ENCODE results near the gene IKZF1. TPM values are rescaled to one million over a fixed set of nuclear protein-coding genes. Genes with fewer than 3 reads are reported as not detected.

IKZF1 gene
- total RNA-seq, 8 experiments from 2014 or later = 0.09 to 1.5 (median 0.43) TPM; not detected in 1

- WGBS, 10 experiments = 0 to 89% (median 83%) methylated on average over 2 to 4 of the region's 6 CpGs; no CpG with 5 or more reads in 7 of the 10 experiments
- no peak for ATAC-seq (replicated peaks in 6 of 8)
- no peak overlapping the region for H3K27ac ChIP-seq
- no peaks in the 10 kb centered on the region for H3K4me1 ChIP-seq (replicated peaks in 1 of 2)
- no peak overlapping the region for H3K4me3 ChIP-seq
- in situ Hi-C loops (cut with MboI; ENCODE audit: low pct_unique_long_range_greater_than_20kb in 2 of 9, low sequenced_read_pairs in 9 of 9, unreplicated experiment in 9 of 9) = loop anchor here in 3 of 9 experiments (25.0 kb wide), 2 partner anchors 199 to 249 kb away; no protein-coding TSS in a partner anchor
Measured at GRCh38 chr7:50411332-50411731, 106.8 kb downstream of the IKZF1 start.

- no peak overlapping the region for H3K27ac ChIP-seq
- in situ Hi-C loops (cut with MboI; ENCODE audit: low pct_unique_long_range_greater_than_20kb in 2 of 9, low sequenced_read_pairs in 9 of 9, unreplicated experiment in 9 of 9) = loop anchor here in 3 of 9 experiments (25.0 kb wide), 2 partner anchors 201 to 251 kb away; no protein-coding TSS in a partner anchor
- no peaks in the 10 kb centered on the region for H3K4me1 ChIP-seq (replicated peaks in 1 of 2)
- ATAC-seq (replicated peaks in 6 of 8) = no peak
- no peak overlapping the region for H3K4me3 ChIP-seq
- 0 to 80% (median 56%) methylated on average over 1 to 4 of the region's 4 CpGs; no CpG with 5 or more reads in 5 of the 10 experiments for WGBS, 10 experiments
Measured at GRCh38 chr7:50412973-50413372, 108.5 kb downstream of the IKZF1 start.

GRCh38 chr7:50413561-50413960, 109.0 kb downstream of the IKZF1 start:
- Histone ChIP-seq H3K4me3 (no peak overlapping the region), H3K27ac (no peak overlapping the region), H3K4me1 (replicated peaks in 1 of 2) (no peaks in the 10 kb centered on the region)
- ATAC-seq (replicated peaks in 6 of 8) = no peak
- 66 to 100% (median 93%) methylated on average over 1 to 3 of the region's 7 CpGs; no CpG with 5 or more reads in 3 of the 10 experiments for WGBS, 10 experiments
- in situ Hi-C loops (cut with MboI; ENCODE audit: low pct_unique_long_range_greater_than_20kb in 2 of 9, low sequenced_read_pairs in 9 of 9, unreplicated experiment in 9 of 9) = loop anchor here in 3 of 9 experiments (25.0 kb wide), 2 partner anchors 201 to 251 kb away; no protein-coding TSS in a partner anchor

- in situ Hi-C loops (cut with MboI; ENCODE audit: low pct_unique_long_range_greater_than_20kb in 2 of 9, low sequenced_read_pairs in 9 of 9, unreplicated experiment in 9 of 9) = loop anchor here in 3 of 9 experiments (25.0 kb wide), 2 partner anchors 204 to 254 kb away; no protein-coding TSS in a partner anchor
- H3K4me1 ChIP-seq (replicated peaks in 1 of 2) = no peaks in the 10 kb centered on the region
- ATAC-seq (replicated peaks in 6 of 8) = no peak
- H3K4me3 ChIP-seq = no peak overlapping the region
- no peak overlapping the region for H3K27ac ChIP-seq
- 45 to 94% (median 80%) methylated on average over 1 to 6 of the region's 6 CpGs; no CpG with 5 or more reads in 4 of the 10 experiments for WGBS, 10 experiments
Measured at GRCh38 chr7:50415844-50416364, 111.4 kb downstream of the IKZF1 start.

- peak in 1 of 8 experiments; percentile 12 for ATAC-seq (replicated peaks in 6 of 8)
- no peak overlapping the region for H3K4me3 ChIP-seq
- in situ Hi-C loops (cut with MboI; ENCODE audit: low pct_unique_long_range_greater_than_20kb in 2 of 9, low sequenced_read_pairs in 9 of 9, unreplicated experiment in 9 of 9) = loop anchor here in 3 of 9 experiments (25.0 kb wide), 2 partner anchors 204 to 254 kb away; no protein-coding TSS in a partner anchor
- H3K4me1 ChIP-seq (replicated peaks in 1 of 2) = no peaks in the 10 kb centered on the region
- H3K27ac ChIP-seq = no peak overlapping the region
- WGBS, 10 experiments = 12 to 100% (median 80%) methylated on average over 1 to 6 of the region's 7 CpGs; no CpG with 5 or more reads in 2 of the 10 experiments
Measured at GRCh38 chr7:50416527-50417182, 112.1 kb downstream of the IKZF1 start.

- Histone ChIP-seq H3K27ac (no peak overlapping the region), H3K4me1 (replicated peaks in 1 of 2) (no peaks in the 10 kb centered on the region), H3K4me3 (no peak overlapping the region)
- ATAC-seq (replicated peaks in 6 of 8) = peak; percentile 85 to 100 (median 93)
- 0 to 40% (median 7%) methylated on average over 1 to 3 of the region's 4 CpGs; no CpG with 5 or more reads in 3 of the 10 experiments for WGBS, 10 experiments
- in situ Hi-C loops (cut with MboI; ENCODE audit: low pct_unique_long_range_greater_than_20kb in 2 of 9, low sequenced_read_pairs in 9 of 9, unreplicated experiment in 9 of 9) = loop anchor here in 3 of 9 experiments (25.0 kb wide), 2 partner anchors 206 to 256 kb away; no protein-coding TSS in a partner anchor
Measured at GRCh38 chr7:50418086-50418515, 113.6 kb downstream of the IKZF1 start.

GRCh38 chr7:50418526-50419290, 114.2 kb downstream of the IKZF1 start:
- 46 to 100% (median 64%) methylated on average over 1 to 11 of the region's 14 CpGs for WGBS, 10 experiments
- Histone ChIP-seq H3K4me3 (no peak overlapping the region), H3K4me1 (replicated peaks in 1 of 2) (no peaks in the 10 kb centered on the region), H3K27ac (no peak overlapping the region)
- ATAC-seq (replicated peaks in 6 of 8) = peak in 6 of 8 experiments; percentile 12 to 63 (median 32)
- in situ Hi-C loops (cut with MboI; ENCODE audit: low pct_unique_long_range_greater_than_20kb in 2 of 9, low sequenced_read_pairs in 9 of 9, unreplicated experiment in 9 of 9) = loop anchor here in 3 of 9 experiments (25.0 kb wide), 2 partner anchors 206 to 256 kb away; no protein-coding TSS in a partner anchor

- WGBS, 10 experiments = 20 to 100% (median 40%) methylated on average over 1 to 2 of the region's 3 CpGs; no CpG with 5 or more reads in 7 of the 10 experiments
- no peak for ATAC-seq (replicated peaks in 6 of 8)
- Histone ChIP-seq H3K4me3 (no peak overlapping the region), H3K27ac (no peak overlapping the region), H3K4me1 (replicated peaks in 1 of 2) (peaks cover 3 to 4% of the 10 kb centered on the region in 2 donors)
- in situ Hi-C loops (cut with MboI; ENCODE audit: low pct_unique_long_range_greater_than_20kb in 2 of 9, low sequenced_read_pairs in 9 of 9, unreplicated experiment in 9 of 9) = loop anchor here in 3 of 9 experiments (25.0 kb wide), 2 partner anchors 209 to 259 kb away; no protein-coding TSS in a partner anchor
Measured at GRCh38 chr7:50421043-50421442, 116.5 kb downstream of the IKZF1 start.

GRCh38 chr7:50422858-50423257, 118.3 kb downstream of the IKZF1 start:
- ATAC-seq (replicated peaks in 6 of 8) = no peak
- in situ Hi-C loops (cut with MboI; ENCODE audit: low pct_unique_long_range_greater_than_20kb in 2 of 9, low sequenced_read_pairs in 9 of 9, unreplicated experiment in 9 of 9) = loop anchor here in 3 of 9 experiments (25.0 kb wide), 2 partner anchors 211 to 261 kb away; no protein-coding TSS in a partner anchor
- peaks cover 3 to 4% of the 10 kb centered on the region in 2 donors for H3K4me1 ChIP-seq (replicated peaks in 1 of 2)
- no peak overlapping the region for H3K27ac ChIP-seq
- no peak overlapping the region for H3K4me3 ChIP-seq
- WGBS, 10 experiments = 71 to 100% (median 93%) methylated on average over 1 to 6 of the region's 6 CpGs; no CpG with 5 or more reads in 2 of the 10 experiments

GRCh38 chr7:50423860-50424259, 119.3 kb downstream of the IKZF1 start:
- in situ Hi-C loops (cut with MboI; ENCODE audit: low pct_unique_long_range_greater_than_20kb in 2 of 9, low sequenced_read_pairs in 9 of 9, unreplicated experiment in 9 of 9) = loop anchor here in 3 of 9 experiments (25.0 kb wide), 2 partner anchors 212 to 262 kb away; no protein-coding TSS in a partner anchor
- no peak overlapping the region for H3K27ac ChIP-seq
- no peak overlapping the region for H3K4me3 ChIP-seq
- H3K4me1 ChIP-seq (replicated peaks in 1 of 2) = peaks cover 3 to 4% of the 10 kb centered on the region in 2 donors
- no peak for ATAC-seq (replicated peaks in 6 of 8)
- WGBS, 10 experiments = 33 to 92% (median 80%) methylated on average over 1 to 3 of the region's 4 CpGs; no CpG with 5 or more reads in 4 of the 10 experiments

- WGBS, 10 experiments = 62 to 92% (median 72%) methylated on average over 2 to 5 of the region's 6 CpGs; no CpG with 5 or more reads in 1 of the 10 experiments
- H3K4me1 ChIP-seq (replicated peaks in 1 of 2) = peaks cover 3 to 4% of the 10 kb centered on the region in 2 donors
- H3K27ac ChIP-seq = no peak overlapping the region
- in situ Hi-C loops (cut with MboI; ENCODE audit: low pct_unique_long_range_greater_than_20kb in 2 of 9, low sequenced_read_pairs in 9 of 9, unreplicated experiment in 9 of 9) = no loop called here
- peak in 5 of 8 experiments; percentile 41 to 69 (median 46) for ATAC-seq (replicated peaks in 6 of 8)
- no peak overlapping the region for H3K4me3 ChIP-seq
Measured at GRCh38 chr7:50425318-50425717, 120.8 kb downstream of the IKZF1 start.

- no peak for ATAC-seq (replicated peaks in 6 of 8)
- in situ Hi-C loops (cut with MboI; ENCODE audit: low pct_unique_long_range_greater_than_20kb in 2 of 9, low sequenced_read_pairs in 9 of 9, unreplicated experiment in 9 of 9) = no loop called here
Measured at GRCh38 chr7:50426280-50427045, 121.9 kb downstream of the IKZF1 start.

More at GRCh38 chr7:50426280-50427045, 121.9 kb downstream of the IKZF1 start:
- H3K27ac ChIP-seq = no peak overlapping the region
- WGBS, 10 experiments = 62 to 100% (median 95%) methylated on average over 1 to 5 of the region's 5 CpGs
- H3K4me3 ChIP-seq = no peak overlapping the region
- H3K4me1 ChIP-seq (replicated peaks in 1 of 2) = peaks cover 3 to 4% of the 10 kb centered on the region in 2 donors
